Stimulated activated effector memory CD8-positive, alpha-beta T cell treated with anti-CD3 and anti-CD28 coated beads, Interleukin-12 subunit alpha, Interleukin-12 subunit beta, amount 100 ng/mL, for 72 hours (primary cell): ENCODE measurements around the gene ATP2B2.

ENCODE experiments used
- ATAC-seq: fragments of 150-1000 bp; cut with Tn5 transposase; 2 replicates; pipeline ENCODE4 v1.10.0; 2021
- DNase-seq, 2 donors: peaks; one replicate each; pipeline ENCODE4 v3.0.0; 2021 to 2022; ENCODE audit warnings: low spot score in 2 of 2
- H3K27ac Mint-ChIP-seq: one replicate; pipeline ENCODE4 v1.8.0; 2022; ENCODE audit warnings: mild to moderate bottlenecking, mixed read lengths
- H3K36me3 Mint-ChIP-seq: one replicate; pipeline ENCODE4 v1.8.0; 2022; ENCODE audit warnings: mild to moderate bottlenecking, mixed read lengths
- H3K4me1 Mint-ChIP-seq: one replicate; pipeline ENCODE4 v1.8.0; 2022; ENCODE audit warnings: mixed read lengths
- H3K4me3 Mint-ChIP-seq: one replicate; pipeline ENCODE4 v1.8.0; 2022; ENCODE audit warnings: mild to moderate bottlenecking, mixed read lengths
- H3K9me3 Mint-ChIP-seq: one replicate; pipeline ENCODE4 v1.8.0; 2022; ENCODE audit warnings: mixed read lengths

The ATP2B2 gene

GRCh38 chr3:10447527-10448260, 57.7 kb downstream of the ATP2B2 start:
- Mint-ChIP-seq H3K36me3 (no peaks in the 10 kb centered on the region), H3K4me3 (no peak overlapping the region), H3K27ac (no peak overlapping the region), H3K4me1 (peaks cover 22% of the 10 kb centered on the region), H3K9me3 (no peaks in the 10 kb centered on the region)
- no peak for DNase-seq
- no peak for ATAC-seq

DNA sequence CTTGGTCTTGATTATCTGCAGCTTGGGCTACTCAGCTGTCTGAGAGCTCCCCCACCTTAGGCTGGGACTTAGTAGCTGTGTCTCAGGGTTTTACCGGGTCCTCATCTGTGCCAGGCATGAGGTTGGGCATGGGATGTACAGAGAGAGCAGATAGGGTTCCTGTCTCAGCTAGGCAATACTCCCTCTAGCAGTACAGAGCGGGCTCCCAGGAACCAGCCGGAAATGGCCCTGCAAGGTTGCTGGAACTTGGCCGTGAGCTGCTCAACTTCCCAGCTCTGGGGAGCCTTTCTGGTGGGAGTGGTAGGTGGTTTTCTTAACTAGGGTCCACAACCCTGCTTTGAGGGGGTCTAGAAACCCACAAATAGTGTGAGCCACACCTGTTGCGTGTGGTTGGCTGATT, 58.3 kb downstream of the ATP2B2 start:
- H3K36me3 Mint-ChIP-seq = no peaks in the 10 kb centered on the region
- no peak for DNase-seq
- peaks cover 24% of the 10 kb centered on the region for H3K4me1 Mint-ChIP-seq
- H3K27ac Mint-ChIP-seq = no peak overlapping the region
- no peak overlapping the region for H3K4me3 Mint-ChIP-seq
- H3K9me3 Mint-ChIP-seq = no peaks in the 10 kb centered on the region
- no peak for ATAC-seq

DNA sequence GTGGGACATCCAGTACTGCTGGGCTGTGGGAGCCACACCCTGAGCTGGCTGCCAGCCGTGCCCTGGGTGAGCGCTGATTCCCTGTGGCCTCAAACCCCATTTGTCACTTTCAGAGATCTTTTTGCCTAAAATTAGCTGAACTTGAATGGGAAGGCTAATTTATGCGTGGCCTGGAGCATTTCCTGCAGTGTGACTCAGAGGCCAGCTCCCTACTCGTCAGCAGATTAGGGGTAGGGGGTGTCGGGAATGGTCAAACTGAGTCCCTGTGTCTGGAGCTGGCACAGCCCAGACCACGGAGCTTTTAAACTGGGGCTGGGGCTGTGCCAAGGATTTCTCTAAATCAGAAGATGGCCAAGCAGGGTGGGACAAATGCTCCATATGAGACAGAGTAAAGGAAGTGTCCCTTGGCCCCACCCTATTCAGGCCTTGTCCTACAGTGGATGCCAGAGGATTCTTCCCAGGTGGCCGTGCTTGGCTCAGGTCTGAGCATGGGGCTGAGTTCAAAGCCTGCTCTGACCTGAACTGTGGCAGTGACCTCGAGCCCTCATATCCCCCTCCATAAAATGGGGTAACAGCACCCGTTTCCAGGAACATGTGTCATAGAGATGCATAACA, 59.7 kb downstream of the ATP2B2 start:
- no peaks in the 10 kb centered on the region for H3K36me3 Mint-ChIP-seq
- H3K27ac Mint-ChIP-seq = no peak overlapping the region
- peaks cover 24% of the 10 kb centered on the region for H3K4me1 Mint-ChIP-seq
- DNase-seq (no peak), ATAC-seq (no peak)
- no peak overlapping the region for H3K4me3 Mint-ChIP-seq
- H3K9me3 Mint-ChIP-seq = no peaks in the 10 kb centered on the region

DNA sequence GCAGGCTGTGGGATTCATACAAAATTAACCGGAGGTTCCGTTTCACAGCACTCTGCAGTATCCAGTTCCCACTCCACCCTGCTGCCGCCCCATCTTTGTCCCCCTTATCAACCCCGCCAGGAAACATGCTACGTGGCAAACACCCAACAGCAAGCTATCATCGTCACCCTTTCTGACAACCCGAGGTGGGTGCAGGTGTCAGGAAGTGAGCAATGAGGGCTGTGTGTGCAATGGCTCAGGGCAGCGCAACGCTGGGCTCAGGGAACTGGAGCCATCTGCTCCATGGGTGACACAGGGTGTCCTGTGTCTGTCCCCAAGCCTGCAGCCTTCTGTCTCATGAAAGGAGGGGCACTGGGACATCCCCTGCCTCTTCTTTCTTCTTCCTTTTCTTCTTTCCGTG, 60.9 kb downstream of the ATP2B2 start:
- peak overlapping the region; percentile 5 for H3K4me3 Mint-ChIP-seq
- DNase-seq = no peak
- peak; percentile 65 for ATAC-seq

DNA sequence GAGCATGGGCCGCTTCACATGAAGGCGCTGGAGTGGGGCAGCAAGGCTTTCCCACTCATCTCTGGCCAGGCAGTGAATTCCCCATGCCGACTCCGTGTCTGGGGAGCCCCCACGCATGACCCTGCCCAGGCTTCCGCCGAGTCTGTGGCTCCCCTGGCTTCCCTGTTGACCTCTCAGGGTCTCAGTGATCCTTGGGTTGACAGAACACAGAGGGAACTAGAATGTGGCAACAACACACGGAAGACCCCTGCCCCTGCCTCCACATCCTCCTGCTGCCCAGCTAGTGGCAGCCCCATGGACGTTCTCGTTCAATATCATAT, 61.3 kb downstream of the ATP2B2 start:
- ATAC-seq (no peak), DNase-seq (no peak)
- H3K4me3 Mint-ChIP-seq = peak overlapping the region; percentile 5
- no peaks in the 10 kb centered on the region for H3K9me3 Mint-ChIP-seq
- H3K4me1 Mint-ChIP-seq = peaks cover 30% of the 10 kb centered on the region
- H3K36me3 Mint-ChIP-seq = no peaks in the 10 kb centered on the region
- peak overlapping the region; percentile 70 for H3K27ac Mint-ChIP-seq

More for the DNA sequence above, 60.9 kb downstream of the ATP2B2 start:
- peak overlapping the region; percentile 70 for H3K27ac Mint-ChIP-seq
- H3K4me1 Mint-ChIP-seq = peaks cover 30% of the 10 kb centered on the region
- no peaks in the 10 kb centered on the region for H3K36me3 Mint-ChIP-seq
- H3K9me3 Mint-ChIP-seq = no peaks in the 10 kb centered on the region

GRCh38 chr3:10443272-10444109, 61.9 kb downstream of the ATP2B2 start:
- Mint-ChIP-seq H3K9me3 (no peaks in the 10 kb centered on the region), H3K36me3 (no peaks in the 10 kb centered on the region), H3K4me3 (no peak overlapping the region), H3K27ac (no peak overlapping the region), H3K4me1 (peaks cover 33% of the 10 kb centered on the region)
- DNase-seq (no peak), ATAC-seq (peak; percentile 41)

DNA sequence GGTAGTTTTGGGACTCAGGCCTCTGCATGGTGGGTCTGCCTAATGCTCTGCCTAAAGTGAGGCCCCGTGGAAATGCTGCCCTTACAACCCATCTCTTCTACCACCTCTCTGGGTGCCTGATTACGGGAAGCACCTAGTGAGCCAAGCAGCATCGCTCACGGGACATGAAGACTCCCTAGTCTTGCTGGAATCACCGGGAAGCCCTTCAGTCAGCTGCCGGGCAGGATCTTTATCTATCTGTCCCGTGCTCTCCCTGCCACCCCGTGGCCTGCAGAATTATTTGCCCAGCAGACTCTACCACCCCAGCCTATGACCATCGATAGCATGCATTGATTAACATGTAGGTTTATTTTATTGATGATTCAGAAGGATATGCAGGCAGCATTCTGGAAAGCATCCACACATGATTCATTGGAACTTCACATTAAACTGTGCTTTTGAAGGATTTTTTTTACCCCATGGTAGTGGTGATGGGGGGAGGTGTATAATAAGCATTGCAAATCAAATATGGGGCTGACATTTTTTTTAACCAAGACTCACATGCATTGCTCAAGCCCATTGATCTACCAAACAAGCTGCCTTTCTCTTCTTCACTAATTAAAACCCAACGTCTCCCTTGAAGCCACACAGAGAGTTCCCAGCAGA, 63.1 kb downstream of the ATP2B2 start:
- H3K9me3 Mint-ChIP-seq = no peaks in the 10 kb centered on the region
- H3K4me1 Mint-ChIP-seq = peaks cover 45% of the 10 kb centered on the region
- no peak overlapping the region for H3K27ac Mint-ChIP-seq
- ATAC-seq (no peak), DNase-seq (no peak)
- H3K36me3 Mint-ChIP-seq = no peaks in the 10 kb centered on the region
- no peak overlapping the region for H3K4me3 Mint-ChIP-seq

- no peak for DNase-seq
- peaks cover 56% of the 10 kb centered on the region for H3K4me1 Mint-ChIP-seq
- no peak for ATAC-seq
- H3K27ac Mint-ChIP-seq = peak overlapping the region; percentile 29
- no peaks in the 10 kb centered on the region for H3K36me3 Mint-ChIP-seq
- no peak overlapping the region for H3K4me3 Mint-ChIP-seq
- H3K9me3 Mint-ChIP-seq = no peaks in the 10 kb centered on the region
Observed at GRCh38 chr3:10440684-10441083, 64.7 kb downstream of the ATP2B2 start.

DNA sequence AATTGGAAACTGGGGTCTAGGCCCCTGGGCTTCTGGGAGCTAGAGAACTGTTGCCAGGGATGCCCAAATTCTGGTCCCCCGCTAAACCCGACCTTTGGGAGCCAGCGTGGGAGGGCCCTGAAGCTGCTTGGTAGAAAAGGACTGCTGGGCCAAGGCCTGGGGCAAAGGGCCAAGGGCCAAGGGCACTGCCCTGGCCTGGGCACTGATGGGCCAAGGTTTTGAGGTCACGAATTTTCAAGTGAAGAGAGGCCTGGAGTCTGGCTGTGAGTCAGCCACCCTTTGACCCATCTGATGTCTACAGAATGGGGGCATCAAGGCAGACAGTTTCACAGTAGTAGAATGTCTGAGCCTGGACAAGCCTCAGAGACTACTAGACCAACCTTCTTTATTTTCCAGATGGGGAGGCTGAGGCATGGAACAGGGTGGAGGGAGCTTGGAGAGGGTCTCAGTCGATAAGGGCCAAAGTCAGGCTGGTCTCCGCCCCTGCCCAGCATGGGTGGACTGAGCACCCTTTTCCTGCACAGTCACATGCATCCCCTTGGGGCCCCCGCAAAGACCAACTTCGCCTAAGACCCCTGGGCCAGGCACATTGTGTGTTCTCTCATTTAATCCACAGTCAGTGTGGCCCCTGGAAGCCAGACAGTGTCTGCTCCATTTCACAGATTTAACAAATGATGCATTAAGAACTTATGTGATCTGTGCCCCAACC, 66.3 kb downstream of the ATP2B2 start:
- Mint-ChIP-seq H3K27ac (peak overlapping the region; percentile 23), H3K4me3 (no peak overlapping the region), H3K9me3 (no peaks in the 10 kb centered on the region), H3K36me3 (no peaks in the 10 kb centered on the region), H3K4me1 (peaks cover 45% of the 10 kb centered on the region)
- DNase-seq = no peak
- ATAC-seq = no peak

GRCh38 chr3:10437995-10438901, 67.1 kb downstream of the ATP2B2 start:
- no peak for ATAC-seq
- Mint-ChIP-seq H3K4me3 (no peak overlapping the region), H3K4me1 (peaks cover 47% of the 10 kb centered on the region), H3K9me3 (no peaks in the 10 kb centered on the region), H3K36me3 (no peaks in the 10 kb centered on the region), H3K27ac (peak overlapping the region; percentile 79)
- DNase-seq = no peak

DNA sequence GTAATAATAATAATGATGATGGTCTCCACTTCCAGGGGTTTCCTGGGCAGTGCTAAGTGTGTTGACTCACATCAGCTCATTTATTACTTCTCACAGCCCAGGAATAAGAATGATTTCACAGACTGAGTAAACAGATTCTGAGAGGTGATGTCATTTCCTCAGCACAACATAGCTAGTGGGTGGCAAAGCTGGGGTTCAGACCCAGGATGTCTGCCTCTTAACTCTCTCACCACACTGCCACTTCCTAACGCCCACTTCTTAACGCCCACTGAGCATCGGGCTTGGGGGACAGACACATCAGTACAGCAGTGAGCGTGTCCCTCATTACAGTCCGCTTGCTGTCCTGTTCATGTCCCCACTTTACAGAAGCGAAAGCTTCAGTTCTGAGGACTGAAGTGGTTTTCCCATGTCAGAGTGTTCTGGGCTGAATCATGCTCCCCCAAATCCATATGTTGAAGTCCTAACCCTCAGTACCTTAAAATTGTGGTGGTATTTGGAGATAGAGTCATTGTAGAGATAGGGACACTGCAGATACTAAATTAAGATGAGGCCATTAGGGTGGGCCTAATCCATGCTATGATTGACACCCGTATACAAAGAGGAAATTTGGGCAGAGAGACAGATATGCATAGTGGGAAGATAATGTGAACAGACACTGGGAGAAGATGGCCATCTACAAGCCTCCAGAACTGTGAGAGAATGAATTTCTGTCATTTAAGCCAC, 68.0 kb downstream of the ATP2B2 start:
- peak; percentile 62 to 86 for DNase-seq
- no peaks in the 10 kb centered on the region for H3K9me3 Mint-ChIP-seq
- peak; percentile 96 for ATAC-seq
- peak overlapping the region; percentile 79 for H3K27ac Mint-ChIP-seq
- H3K4me3 Mint-ChIP-seq = peak overlapping the region; percentile 17
- H3K4me1 Mint-ChIP-seq = peaks cover 40% of the 10 kb centered on the region
- no peaks in the 10 kb centered on the region for H3K36me3 Mint-ChIP-seq

DNA sequence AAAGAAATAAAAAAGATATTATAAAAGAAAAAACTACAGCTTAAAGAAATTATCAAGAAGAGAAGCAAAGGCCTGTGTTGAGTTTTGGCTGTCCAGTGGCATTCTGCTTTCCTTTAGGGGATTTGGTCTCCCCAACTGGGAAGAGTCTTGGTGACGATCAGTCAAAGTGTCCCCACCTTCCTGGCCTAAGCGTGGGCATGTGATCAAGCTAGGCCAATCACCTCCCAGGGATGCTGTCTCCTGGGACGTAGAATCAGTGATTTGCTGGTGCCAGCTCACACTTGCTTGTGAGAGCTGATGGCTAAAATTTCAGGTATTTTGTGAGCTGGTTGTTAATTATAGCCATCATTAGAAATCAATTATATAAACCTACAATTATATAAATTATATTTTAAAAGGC, 69.5 kb downstream of the ATP2B2 start:
- no peak overlapping the region for H3K4me3 Mint-ChIP-seq
- no peak for ATAC-seq
- no peak overlapping the region for H3K27ac Mint-ChIP-seq
- H3K9me3 Mint-ChIP-seq = no peaks in the 10 kb centered on the region
- H3K36me3 Mint-ChIP-seq = no peaks in the 10 kb centered on the region
- DNase-seq = no peak
- peaks cover 40% of the 10 kb centered on the region for H3K4me1 Mint-ChIP-seq

- DNase-seq = no peak
- no peak overlapping the region for H3K27ac Mint-ChIP-seq
- H3K36me3 Mint-ChIP-seq = no peaks in the 10 kb centered on the region
- H3K9me3 Mint-ChIP-seq = no peaks in the 10 kb centered on the region
- peaks cover 33% of the 10 kb centered on the region for H3K4me1 Mint-ChIP-seq
- no peak overlapping the region for H3K4me3 Mint-ChIP-seq
- ATAC-seq = no peak
Observed at GRCh38 chr3:10434938-10435336, 70.4 kb downstream of the ATP2B2 start.
